Panc1 (cell line): ENCODE results near the gene SRGAP3. TPM values are rescaled to one million over a fixed set of nuclear protein-coding genes. Genes with fewer than 3 reads are reported as not detected.

ENCODE experiments used
- ATAC-seq: fragments of 200-7000 bp; cut with Tn5 transposase; 2 replicates; pipeline ENCODE4 v1.9.1; 2020; ENCODE audit warnings: mild to moderate bottlenecking, moderate library complexity
- BruUV-seq: library from RNA; stranded (reverse); fragments of 400-500 nt; replicated peaks from 2 replicates; lab custom pipeline; 2021; lab: Mats Ljungman, UMichigan
- CTCF ChIA-PET: fragments of 300-600 bp; sonication (Branson Sonifier 250); formaldehyde crosslinking; loops from one replicate; lab custom pipeline; 2022; ENCODE audit warnings: antibody characterized with exemption; lab: Charles Lee
- POLR2A ChIA-PET: fragments of 300-600 bp; sonication (Branson Sonifier 250); formaldehyde crosslinking; loops from one replicate; lab custom pipeline; 2022; ENCODE audit warnings: antibody characterized with exemption; lab: Charles Lee
- DNase-seq: peaks from one replicate; pipeline ENCODE4 v3.0.0-alpha.2; 2010; ENCODE audit warnings: low read depth, low spot score
- H3K27ac ChIP-seq: 2 replicates; pipeline ENCODE4 v1.5.1; 2011; ENCODE audit warnings: mild to moderate bottlenecking, low read length, inconsistent platforms
- H3K27me3 ChIP-seq: fragments of 200-500 bp; sonication (Bioruptor generic); 2 replicates; pipeline ENCODE4 v1.6.0; 2014; ENCODE audit warnings: low read length, inconsistent platforms; ENCODE audit not compliant: control insufficient read depth, insufficient read depth
- H3K36me3 ChIP-seq: fragments of 200-500 bp; sonication (Bioruptor generic); 2 replicates; pipeline ENCODE4 v1.5.1; 2014; ENCODE audit warnings: inconsistent platforms, mild to moderate bottlenecking, low read length, moderate library complexity; ENCODE audit not compliant: control insufficient read depth, insufficient read depth
- H3K4me1 ChIP-seq: 2 replicates; pipeline ENCODE4 v1.5.1; 2011; ENCODE audit warnings: inconsistent platforms, mild to moderate bottlenecking, low read length, moderate library complexity; ENCODE audit not compliant: control insufficient read depth, insufficient read depth
- H3K4me3 ChIP-seq, 2 experiments: 2 replicates each; pipeline ENCODE4 v1.5.1; 2011 to 2012; ENCODE audit warnings: low read depth in 2 of 2, low read length in 2 of 2, mild to moderate bottlenecking in 2 of 2, inconsistent platforms in 1 of 2, moderate library complexity in 1 of 2
- H3K9me3 ChIP-seq: fragments of 200-500 bp; sonication (Bioruptor generic); 2 replicates; pipeline ENCODE4 v1.5.1; 2014; ENCODE audit warnings: low read depth, mild to moderate bottlenecking, inconsistent platforms, low read length, moderate library complexity; ENCODE audit not compliant: control insufficient read depth, insufficient read depth
- POLR2AphosphoS5 ChIP-seq: IDR thresholded peaks from 2 replicates; pipeline ENCODE4 v1.6.1; 2012; ENCODE audit warnings: mild to moderate bottlenecking, low read depth, low read length, moderate library complexity
- REST ChIP-seq, 2 experiments: IDR thresholded peaks; 2 replicates each; pipeline ENCODE4 v1.6.1; 2011 to 2012; ENCODE audit warnings: low read depth in 2 of 2, control low read depth in 1 of 2, low read length in 1 of 2, mild to moderate bottlenecking in 1 of 2, moderate library complexity in 1 of 2; ENCODE audit not compliant: insufficient read depth in 1 of 2
- SIN3A ChIP-seq: IDR thresholded peaks from 2 replicates; pipeline ENCODE4 v1.6.1; 2012; ENCODE audit warnings: low read depth, mild to moderate bottlenecking, low read length, moderate library complexity, borderline replicate concordance; ENCODE audit not compliant: insufficient read depth
- TCF7L2 ChIP-seq: IDR thresholded peaks from 2 replicates; pipeline ENCODE4 v1.6.1; 2011; ENCODE audit warnings: mild to moderate bottlenecking, low read depth, low read length, inconsistent platforms
- in situ Hi-C: cut with HindIII; loops from 2 replicates; pipeline ENCODE4 v1.10.0; 2016; ENCODE audit warnings: low sequenced_read_pairs, low pct_unique_long_range_greater_than_20kb
- intact Hi-C: fragments of 100-400 bp; cut with micrococcal nuclease; formaldehyde crosslinking; loops from one replicate; pipeline ENCODE4 v1.10.0; 2022; ENCODE audit not compliant: unreplicated experiment
- total RNA-seq: library from RNA; stranded (reverse); gene quantifications from one replicate; pipeline ENCODE4 v1.2.1, GENCODE V29; 2021; ENCODE audit not compliant: unreplicated experiment
- TF ChIP-seq, protein P1 (sequence below): fragments of 450-650 bp; IDR thresholded peaks from 2 replicates; pipeline ENCODE4 v1.5.1; 2017; ENCODE audit warnings: mild to moderate bottlenecking

The SRGAP3 gene
- total RNA-seq, 1 experiment from 2014 or later = 0.82 TPM

DNA sequence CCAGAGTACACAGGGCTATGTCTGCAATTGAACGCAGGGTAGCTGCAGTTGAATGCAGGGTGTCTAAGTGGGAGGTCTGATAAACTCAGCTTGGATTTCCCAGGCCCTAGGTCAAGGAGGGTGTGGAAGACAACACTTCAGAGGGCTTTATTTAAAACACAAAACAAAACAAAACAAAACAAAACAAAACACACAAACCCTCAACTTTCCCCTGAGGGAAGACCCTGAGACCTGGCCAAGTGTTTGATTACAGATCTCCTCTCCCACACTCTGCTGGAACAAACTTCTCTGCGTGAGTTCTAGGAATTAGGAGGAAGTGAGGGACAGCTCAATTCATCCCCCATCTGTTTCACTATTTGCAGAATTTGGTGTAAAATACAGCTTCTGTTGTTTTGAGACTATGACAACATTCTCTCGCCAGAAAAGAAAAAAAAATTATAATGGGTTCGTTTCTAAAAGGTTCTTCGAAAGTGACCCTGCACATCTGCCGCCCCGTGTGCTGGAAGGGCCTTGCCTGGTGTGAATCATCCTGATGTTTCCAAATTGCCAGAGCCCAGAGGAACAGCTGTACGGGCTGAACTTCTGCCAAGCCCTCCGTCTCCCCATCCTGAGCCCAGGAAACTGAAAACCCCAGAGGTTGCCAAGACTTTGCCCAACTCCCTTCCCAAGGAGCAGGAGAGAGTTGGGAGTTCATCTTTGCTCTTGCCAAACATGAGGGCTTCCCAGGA lies 212.9 kb downstream of the SRGAP3 start:
- ATAC-seq (no peak), DNase-seq (no peak)
- in situ Hi-C loops = no loop called here
- TF ChIP-seq POLR2AphosphoS5 = no peak
- TF ChIP-seq, protein P1, sequence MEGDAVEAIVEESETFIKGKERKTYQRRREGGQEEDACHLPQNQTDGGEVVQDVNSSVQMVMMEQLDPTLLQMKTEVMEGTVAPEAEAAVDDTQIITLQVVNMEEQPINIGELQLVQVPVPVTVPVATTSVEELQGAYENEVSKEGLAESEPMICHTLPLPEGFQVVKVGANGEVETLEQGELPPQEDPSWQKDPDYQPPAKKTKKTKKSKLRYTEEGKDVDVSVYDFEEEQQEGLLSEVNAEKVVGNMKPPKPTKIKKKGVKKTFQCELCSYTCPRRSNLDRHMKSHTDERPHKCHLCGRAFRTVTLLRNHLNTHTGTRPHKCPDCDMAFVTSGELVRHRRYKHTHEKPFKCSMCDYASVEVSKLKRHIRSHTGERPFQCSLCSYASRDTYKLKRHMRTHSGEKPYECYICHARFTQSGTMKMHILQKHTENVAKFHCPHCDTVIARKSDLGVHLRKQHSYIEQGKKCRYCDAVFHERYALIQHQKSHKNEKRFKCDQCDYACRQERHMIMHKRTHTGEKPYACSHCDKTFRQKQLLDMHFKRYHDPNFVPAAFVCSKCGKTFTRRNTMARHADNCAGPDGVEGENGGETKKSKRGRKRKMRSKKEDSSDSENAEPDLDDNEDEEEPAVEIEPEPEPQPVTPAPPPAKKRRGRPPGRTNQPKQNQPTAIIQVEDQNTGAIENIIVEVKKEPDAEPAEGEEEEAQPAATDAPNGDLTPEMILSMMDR = no peak
- no peak for TF ChIP-seq TCF7L2
- TF ChIP-seq SIN3A = no peak
- no peak for TF ChIP-seq REST (IDR thresholded peaks at IDR 0.05; ENCODE audit: insufficient read depth in 1 of 2, low read depth in 2 of 2, low read length in 1 of 2)
- H3K27me3 ChIP-seq = peaks cover 4% of the 10 kb centered on the region; the same call in 1 of the 2 replicates
- intact Hi-C loops = no loop called here
- CTCF ChIA-PET = no interaction called here
- H3K9me3 ChIP-seq = no peaks in the 10 kb centered on the region
- no TSS peak for BruUV-seq
- H3K4me3 ChIP-seq = no peak overlapping the region
- H3K4me1 ChIP-seq = no peaks in the 10 kb centered on the region
- no peaks in the 10 kb centered on the region for H3K36me3 ChIP-seq
- POLR2A ChIA-PET = no interaction called here
- no peak overlapping the region for H3K27ac ChIP-seq

DNA sequence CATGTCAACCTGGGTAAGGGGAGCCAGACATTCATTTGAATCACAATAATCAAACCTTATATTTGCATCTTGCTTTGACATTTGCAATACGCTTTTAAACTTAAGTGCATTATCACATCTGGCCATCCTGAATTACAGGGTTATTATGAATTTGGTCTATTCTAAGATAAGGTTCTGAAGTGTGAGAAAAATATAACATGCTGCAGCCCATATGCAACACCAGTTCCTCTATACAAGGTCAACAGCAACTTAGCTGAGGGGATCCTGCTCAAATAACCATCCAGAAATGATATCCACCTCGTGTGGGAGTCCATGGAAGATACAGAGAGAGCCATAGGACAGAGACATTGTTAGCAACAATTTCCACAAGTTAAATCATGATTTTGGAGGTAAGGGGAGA lies 213.5 kb downstream of the SRGAP3 start:
- peaks cover 4% of the 10 kb centered on the region; the same call in 1 of the 2 replicates for H3K27me3 ChIP-seq
- no peak overlapping the region for H3K27ac ChIP-seq
- ChIA-PET POLR2A (no interaction called here), CTCF (no interaction called here)
- no peak for DNase-seq
- no peak for ATAC-seq
- TF ChIP-seq, protein P1 = no peak
- TF ChIP-seq TCF7L2 = no peak
- no peak for TF ChIP-seq POLR2AphosphoS5
- TF ChIP-seq SIN3A = no peak
- TF ChIP-seq REST (IDR thresholded peaks at IDR 0.05; ENCODE audit: insufficient read depth in 1 of 2, low read depth in 2 of 2, low read length in 1 of 2) = no peak
- in situ Hi-C loops = no loop called here
- H3K9me3 ChIP-seq = no peaks in the 10 kb centered on the region
- no peak overlapping the region for H3K4me3 ChIP-seq
- H3K4me1 ChIP-seq = no peaks in the 10 kb centered on the region
- BruUV-seq = no TSS peak
- intact Hi-C loops = no loop called here
- no peaks in the 10 kb centered on the region for H3K36me3 ChIP-seq
